Measurements from ENCODE around the gene BMP7. TPM values are rescaled to one million over a fixed set of nuclear protein-coding genes. Genes with fewer than 3 reads are reported as not detected.

BMP7 gene
- total and polyA plus RNA-seq, 2 experiments from 2014 or later: 15.9 to 22.8 TPM

- TF ChIP-seq ZNF331 (CRISPR knock-in tag; IDR thresholded peaks at IDR 0.05; ENCODE audit: low read depth) (no peak), NANOG (IDR thresholded peaks at IDR 0.05; ENCODE audit: borderline replicate concordance) (no peak), STAT1 (IDR thresholded peaks at IDR 0.05; ENCODE audit: unreplicated experiment) (no peak), JUNB (IDR thresholded peaks at IDR 0.05; ENCODE audit: unreplicated experiment) (no peak), POLR2AphosphoS5 (IDR thresholded peaks at IDR 0.05; ENCODE audit: low read depth) (no peak), CREB1 (CRISPR knock-in tag; IDR thresholded peaks at IDR 0.05; ENCODE audit: low read depth) (no peak)
- TF ChIP-seq, protein P1, sequence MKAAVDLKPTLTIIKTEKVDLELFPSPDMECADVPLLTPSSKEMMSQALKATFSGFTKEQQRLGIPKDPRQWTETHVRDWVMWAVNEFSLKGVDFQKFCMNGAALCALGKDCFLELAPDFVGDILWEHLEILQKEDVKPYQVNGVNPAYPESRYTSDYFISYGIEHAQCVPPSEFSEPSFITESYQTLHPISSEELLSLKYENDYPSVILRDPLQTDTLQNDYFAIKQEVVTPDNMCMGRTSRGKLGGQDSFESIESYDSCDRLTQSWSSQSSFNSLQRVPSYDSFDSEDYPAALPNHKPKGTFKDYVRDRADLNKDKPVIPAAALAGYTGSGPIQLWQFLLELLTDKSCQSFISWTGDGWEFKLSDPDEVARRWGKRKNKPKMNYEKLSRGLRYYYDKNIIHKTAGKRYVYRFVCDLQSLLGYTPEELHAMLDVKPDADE (IDR thresholded peaks at IDR 0.05): no peak
Observed at GRCh38 chr20:57276221-57276620, 9.8 kb upstream of the BMP7 start (continued).

DNA sequence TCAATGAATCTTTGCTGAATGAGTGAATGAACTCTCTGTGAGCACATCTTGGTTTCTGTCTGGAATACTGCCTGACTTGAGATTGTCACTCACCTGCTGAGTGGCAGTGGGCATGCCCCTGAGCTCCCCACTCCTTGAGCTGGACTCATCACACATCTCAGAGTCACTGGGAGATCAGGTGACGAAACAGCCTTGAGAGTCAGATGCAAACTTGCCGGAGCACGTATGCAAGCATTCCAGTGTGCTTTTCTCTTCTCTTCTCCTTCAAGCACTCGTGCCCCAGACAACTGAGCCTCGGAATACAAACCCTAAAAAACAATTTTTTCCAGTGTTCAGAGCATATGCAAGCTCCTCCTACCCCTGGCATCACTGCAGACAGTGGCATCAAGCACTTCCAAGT, 9.4 kb upstream of the BMP7 start:
- no peak overlapping the region for H2AFZ ChIP-seq
- ATAC-seq (no peak), DNase-seq (ENCODE audit: low spot score) (no peak)
- H4K20me1 ChIP-seq (replicated peaks; ENCODE audit: insufficient read depth): no peaks in the 10 kb centered on the region
- no peak overlapping the region for H3K27ac Mint-ChIP-seq
- H3K27ac ChIP-seq (ENCODE audit: low read depth): no peak overlapping the region
- peaks cover 16% of the 10 kb centered on the region for H3K4me1 Mint-ChIP-seq
- no peaks in the 10 kb centered on the region for H3K27me3 ChIP-seq (ENCODE audit: insufficient read depth)
- TF ChIP-seq, protein P1 (IDR thresholded peaks at IDR 0.05): no peak
- no peaks in the 10 kb centered on the region for H3K9me3 Mint-ChIP-seq
- no peaks in the 10 kb centered on the region for H3K36me3 ChIP-seq (ENCODE audit: insufficient read depth)
- H3K79me2 ChIP-seq (replicated peaks; ENCODE audit: insufficient read depth): no peaks in the 10 kb centered on the region
- peaks cover 3% of the 10 kb centered on the region for H3K4me1 ChIP-seq (ENCODE audit: insufficient read depth)
- H3K27me3 Mint-ChIP-seq (ENCODE audit: insufficient read depth, low read depth, poor library complexity): peaks cover 17% of the 10 kb centered on the region
- no peaks in the 10 kb centered on the region for H3K9me2 ChIP-seq (ENCODE audit: insufficient read depth)
- no peaks in the 10 kb centered on the region for H3F3A ChIP-seq (replicated peaks; ENCODE audit: low read depth)
- H3K4me3 Mint-ChIP-seq: no peak overlapping the region
- H3K4me2 ChIP-seq: no peak overlapping the region
- no peaks in the 10 kb centered on the region for H3K36me3 Mint-ChIP-seq (ENCODE audit: low read depth)
- no peak overlapping the region for H3K4me3 ChIP-seq

DNA sequence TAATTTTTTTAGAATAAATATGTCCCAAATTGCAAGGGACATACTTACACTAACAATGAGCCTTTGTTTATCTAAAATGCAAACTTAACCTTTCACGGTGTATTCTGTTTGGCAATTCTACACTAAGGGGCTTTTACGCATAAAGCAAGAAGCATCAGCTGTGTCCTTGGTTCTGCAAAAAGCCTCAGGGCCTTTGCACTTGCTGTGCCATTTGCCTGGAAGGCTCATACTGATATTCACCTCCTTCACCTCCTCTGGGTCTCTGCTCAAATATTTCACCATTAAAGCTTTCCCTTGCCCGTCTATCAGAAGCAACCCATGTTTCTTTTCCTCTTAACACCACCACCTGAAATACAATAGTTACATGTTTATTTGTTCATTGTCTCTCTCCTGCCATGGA, 8.9 kb upstream of the BMP7 start:
- Histone ChIP-seq H3K36me3 (ENCODE audit: insufficient read depth) (no peaks in the 10 kb centered on the region), H3K27me3 (ENCODE audit: insufficient read depth) (no peaks in the 10 kb centered on the region; the same call in 1 of the 2 replicates), H3K27ac (ENCODE audit: low read depth) (no peak overlapping the region), H4K20me1 (replicated peaks; ENCODE audit: insufficient read depth) (no peaks in the 10 kb centered on the region), H3K4me3 (no peak overlapping the region), H3K4me2 (no peak overlapping the region), H3F3A (replicated peaks; ENCODE audit: low read depth) (no peaks in the 10 kb centered on the region), H3K4me1 (ENCODE audit: insufficient read depth) (peaks cover 8% of the 10 kb centered on the region), H3K79me2 (replicated peaks; ENCODE audit: insufficient read depth) (no peaks in the 10 kb centered on the region), H3K9me2 (ENCODE audit: insufficient read depth) (no peaks in the 10 kb centered on the region), H2AFZ (no peak overlapping the region)
- Mint-ChIP-seq H3K27ac (no peak overlapping the region), H3K9me3 (no peaks in the 10 kb centered on the region), H3K4me1 (peaks cover 21% of the 10 kb centered on the region), H3K27me3 (ENCODE audit: insufficient read depth, low read depth, poor library complexity) (peaks cover 20% of the 10 kb centered on the region), H3K4me3 (no peak overlapping the region), H3K36me3 (ENCODE audit: low read depth) (no peaks in the 10 kb centered on the region)
- ATAC-seq (no peak), DNase-seq (ENCODE audit: low spot score) (no peak)
- TF ChIP-seq REST (IDR thresholded peaks at IDR 0.05; ENCODE audit: unreplicated experiment) (no peak), EZH2phosphoT487 (IDR thresholded peaks at IDR 0.05; ENCODE audit: unreplicated experiment) (no peak), POLR2AphosphoS5 (IDR thresholded peaks at IDR 0.05; ENCODE audit: low read depth) (no peak)

Data from GM23338 (cell line).